ENCODE measurements around the gene BACE2. TPM values are rescaled to one million over a fixed set of nuclear protein-coding genes. Genes with fewer than 3 reads are reported as not detected.

BACE2 gene
- polyA plus RNA-seq, 1 donor (not counting 4 experiments of a cell fraction or from before 2014, with no cell fraction given) = 130 TPM

DNA sequence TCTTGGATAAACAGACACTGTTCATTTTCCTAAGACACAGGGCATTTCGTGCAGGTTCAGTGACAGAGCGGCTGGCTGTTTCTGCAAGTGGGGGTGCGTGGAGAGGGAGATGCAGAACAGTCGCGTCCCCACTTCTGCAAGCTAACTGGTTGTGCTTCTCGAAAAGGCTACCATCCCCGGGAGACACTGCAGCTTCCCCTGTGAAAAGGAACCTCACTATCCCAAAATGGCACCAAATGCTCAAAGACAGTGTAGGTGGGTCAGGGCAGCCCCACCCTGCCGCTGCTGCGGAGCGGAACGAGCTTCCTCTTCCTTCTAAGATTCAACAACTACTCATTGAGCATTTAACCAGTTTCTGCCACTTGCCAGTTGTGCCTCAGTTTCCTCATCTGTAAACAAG is 19.2 kb upstream of the BACE2 start:
- dilution Hi-C loops (cut with MboI; ENCODE audit: extremely low pct_ligation_motif_present, low sequenced_read_pairs) = no loop called here
- Histone ChIP-seq H3K79me2 (ENCODE audit: control insufficient read depth, insufficient read depth, low read length) (no peaks in the 10 kb centered on the region), H3K36me3 (ENCODE audit: control insufficient read depth in 2 of 2, extremely low read depth in 1 of 2, insufficient read depth in 2 of 2, low read length in 2 of 2) (no peaks in the 10 kb centered on the region), H3K4me2 (ENCODE audit: control insufficient read depth, extremely low read depth, insufficient read depth, low read depth, low read length) (no peak overlapping the region), H3K4me1 (ENCODE audit: control insufficient read depth, extremely low read depth, insufficient read depth, low read length) (no peaks in the 10 kb centered on the region), H3K4me3 (ENCODE audit: control insufficient read depth in 2 of 3, extremely low read depth in 1 of 3, insufficient read depth in 2 of 3, low read depth in 1 of 3, low read length in 3 of 3) (no peak overlapping the region), H3K27me3 (ENCODE audit: control insufficient read depth, extremely low read depth, insufficient read depth, low read length) (peaks cover 6% of the 10 kb centered on the region), H4K20me1 (ENCODE audit: control insufficient read depth, extremely low read depth, insufficient read depth, low read length) (no peaks in the 10 kb centered on the region), H3K27ac (ENCODE audit: control insufficient read depth, insufficient read depth, low read length) (no peak overlapping the region), H2AFZ (ENCODE audit: control insufficient read depth, low read length) (no peak overlapping the region), H3K9ac (ENCODE audit: control insufficient read depth, extremely low read depth, insufficient read depth, low read length) (no peak overlapping the region), H3K9me3 (ENCODE audit: control insufficient read depth, low read depth, low read length) (no peaks in the 10 kb centered on the region), H3K9me1 (ENCODE audit: control insufficient read depth, extremely low read depth, insufficient read depth, low read length) (no peaks in the 10 kb centered on the region)
- DNase-seq (ENCODE audit: low read depth, low spot score) (no peak), FAIRE-seq (no peak)
- no peak for TF ChIP-seq EZH2 (IDR thresholded peaks at IDR 0.05; ENCODE audit: low read length)
- TF ChIP-seq, protein P1, sequence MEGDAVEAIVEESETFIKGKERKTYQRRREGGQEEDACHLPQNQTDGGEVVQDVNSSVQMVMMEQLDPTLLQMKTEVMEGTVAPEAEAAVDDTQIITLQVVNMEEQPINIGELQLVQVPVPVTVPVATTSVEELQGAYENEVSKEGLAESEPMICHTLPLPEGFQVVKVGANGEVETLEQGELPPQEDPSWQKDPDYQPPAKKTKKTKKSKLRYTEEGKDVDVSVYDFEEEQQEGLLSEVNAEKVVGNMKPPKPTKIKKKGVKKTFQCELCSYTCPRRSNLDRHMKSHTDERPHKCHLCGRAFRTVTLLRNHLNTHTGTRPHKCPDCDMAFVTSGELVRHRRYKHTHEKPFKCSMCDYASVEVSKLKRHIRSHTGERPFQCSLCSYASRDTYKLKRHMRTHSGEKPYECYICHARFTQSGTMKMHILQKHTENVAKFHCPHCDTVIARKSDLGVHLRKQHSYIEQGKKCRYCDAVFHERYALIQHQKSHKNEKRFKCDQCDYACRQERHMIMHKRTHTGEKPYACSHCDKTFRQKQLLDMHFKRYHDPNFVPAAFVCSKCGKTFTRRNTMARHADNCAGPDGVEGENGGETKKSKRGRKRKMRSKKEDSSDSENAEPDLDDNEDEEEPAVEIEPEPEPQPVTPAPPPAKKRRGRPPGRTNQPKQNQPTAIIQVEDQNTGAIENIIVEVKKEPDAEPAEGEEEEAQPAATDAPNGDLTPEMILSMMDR (optimal IDR thresholded peaks at IDR 0.05 in 1 of 3, IDR thresholded peaks at IDR 0.05 in 1 of 3, conservative IDR thresholded peaks at IDR 0.05 in 1 of 3; ENCODE audit: extremely low read depth in 1 of 3, insufficient read depth in 2 of 3, low read length in 3 of 3) = no peak

DNA sequence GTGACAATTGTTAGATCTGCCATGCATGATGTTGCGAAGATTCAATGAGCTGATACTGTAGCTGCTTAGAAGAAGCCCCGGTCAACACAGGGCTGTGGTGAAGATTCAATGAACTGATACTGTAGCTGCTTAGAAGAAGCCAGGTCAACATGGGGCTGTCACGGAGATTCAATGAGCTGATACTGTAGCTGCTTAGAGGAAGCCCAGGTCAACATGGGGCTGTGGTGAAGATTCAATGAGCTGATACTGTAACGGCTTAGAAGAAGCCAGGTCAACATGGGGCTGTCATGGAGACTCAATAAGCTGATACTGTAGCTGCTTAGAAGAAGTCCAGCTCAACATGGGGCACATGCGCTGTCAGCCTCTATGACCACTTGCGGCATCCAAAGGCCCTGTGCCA is 18.8 kb upstream of the BACE2 start:
- dilution Hi-C loops (cut with MboI; ENCODE audit: extremely low pct_ligation_motif_present, low sequenced_read_pairs) = no loop called here
- no peak for TF ChIP-seq EZH2 (IDR thresholded peaks at IDR 0.05; ENCODE audit: low read length)
- TF ChIP-seq, protein P1 (optimal IDR thresholded peaks at IDR 0.05 in 1 of 3, IDR thresholded peaks at IDR 0.05 in 1 of 3, conservative IDR thresholded peaks at IDR 0.05 in 1 of 3; ENCODE audit: extremely low read depth in 1 of 3, insufficient read depth in 2 of 3, low read length in 3 of 3) = no peak
- Histone ChIP-seq H3K4me3 (ENCODE audit: control insufficient read depth in 2 of 3, extremely low read depth in 1 of 3, insufficient read depth in 2 of 3, low read depth in 1 of 3, low read length in 3 of 3) (no peak overlapping the region), H3K9ac (ENCODE audit: control insufficient read depth, extremely low read depth, insufficient read depth, low read length) (no peak overlapping the region), H3K9me3 (ENCODE audit: control insufficient read depth, low read depth, low read length) (no peaks in the 10 kb centered on the region), H3K9me1 (ENCODE audit: control insufficient read depth, extremely low read depth, insufficient read depth, low read length) (no peaks in the 10 kb centered on the region), H3K79me2 (ENCODE audit: control insufficient read depth, insufficient read depth, low read length) (no peaks in the 10 kb centered on the region), H3K36me3 (ENCODE audit: control insufficient read depth in 2 of 2, extremely low read depth in 1 of 2, insufficient read depth in 2 of 2, low read length in 2 of 2) (no peaks in the 10 kb centered on the region), H3K27me3 (ENCODE audit: control insufficient read depth, extremely low read depth, insufficient read depth, low read length) (peaks cover 6% of the 10 kb centered on the region), H3K27ac (ENCODE audit: control insufficient read depth, insufficient read depth, low read length) (no peak overlapping the region), H3K4me1 (ENCODE audit: control insufficient read depth, extremely low read depth, insufficient read depth, low read length) (no peaks in the 10 kb centered on the region), H4K20me1 (ENCODE audit: control insufficient read depth, extremely low read depth, insufficient read depth, low read length) (no peaks in the 10 kb centered on the region), H2AFZ (ENCODE audit: control insufficient read depth, low read length) (no peak overlapping the region), H3K4me2 (ENCODE audit: control insufficient read depth, extremely low read depth, insufficient read depth, low read depth, low read length) (no peak overlapping the region)
- FAIRE-seq (no peak), DNase-seq (ENCODE audit: low read depth, low spot score) (no peak)

All from keratinocyte (primary cell).